Smooth muscle cell (in vitro differentiated cells): ENCODE results near the gene TSPAN10. TPM values are rescaled to one million over a fixed set of nuclear protein-coding genes. Genes with fewer than 3 reads are reported as not detected.

Experiments
- DNase-seq: peaks from one replicate; lab custom pipeline; 2025; ENCODE audit not compliant: unreplicated experiment; lab: John Stamatoyannopoulos, UW
- H2AFZ ChIP-seq: fragments of 200-600 bp; sonication (generic); 2 replicates; pipeline ENCODE4 v1.6.0; 2016; ENCODE audit warnings: antibody characterized with exemption, low read depth, mild to moderate bottlenecking
- H3F3A ChIP-seq: fragments of 200-600 bp; sonication (generic); 2 replicates; pipeline ENCODE4 v1.6.0; 2017; ENCODE audit warnings: antibody characterized with exemption, low read depth
- H3K27ac ChIP-seq: fragments of 200-600 bp; sonication (generic); 2 replicates; pipeline ENCODE4 v1.5.1; 2016; ENCODE audit warnings: low read depth, mild to moderate bottlenecking
- H3K27me3 ChIP-seq: fragments of 200-600 bp; sonication (generic); 2 replicates; pipeline ENCODE4 v1.6.1; 2016; ENCODE audit warnings: low read depth, mild to moderate bottlenecking
- H3K36me3 ChIP-seq: fragments of 200-600 bp; sonication (generic); 2 replicates; pipeline ENCODE4 v1.5.1; 2016; ENCODE audit warnings: low read depth
- H3K4me1 ChIP-seq: fragments of 200-600 bp; sonication (generic); 2 replicates; pipeline ENCODE4 v1.5.1; 2016; ENCODE audit warnings: low read depth
- H3K4me2 ChIP-seq: fragments of 200-600 bp; sonication (generic); 2 replicates; pipeline ENCODE4 v1.6.0; 2016; ENCODE audit warnings: mild to moderate bottlenecking
- H3K4me3 ChIP-seq: fragments of 200-600 bp; sonication (generic); 2 replicates; pipeline ENCODE4 v1.5.1; 2016; ENCODE audit warnings: mild to moderate bottlenecking
- H3K79me2 ChIP-seq: fragments of 200-600 bp; sonication (generic); 2 replicates; pipeline ENCODE4 v1.6.0; 2016; ENCODE audit warnings: low read depth, mild to moderate bottlenecking
- H3K9ac ChIP-seq: fragments of 200-600 bp; sonication (generic); 2 replicates; pipeline ENCODE4 v1.6.0; 2016; ENCODE audit warnings: low read depth
- H3K9me3 ChIP-seq: fragments of 200-600 bp; sonication (generic); replicated peaks from 2 replicates; pipeline ENCODE4 v1.5.1; 2016; ENCODE audit warnings: low read depth
- H4K20me1 ChIP-seq: fragments of 200-600 bp; sonication (generic); 2 replicates; pipeline ENCODE4 v1.6.0; 2016; ENCODE audit warnings: low read depth
- WGBS: methylation state at CpG from one replicate; pipeline ENCODE4 v1.1.7; 2016; ENCODE audit warnings: low lambda C conversion rate; 5-methylcytosine and 5-hydroxymethylcytosine counted together
- polyA plus RNA-seq: library from polyadenylated mRNA; unstranded; fragments of >200 nt; fragmentation: Nextera tagmentation; extraction: Ambion mirVana; gene quantifications from 2 replicates; pipeline ENCODE4 v1.2.1, GENCODE V29; 2016
- total RNA-seq: library from RNA; depleted of rRNA; stranded (reverse); fragments of >200 nt; gene quantifications from 2 replicates; pipeline ENCODE4 v1.2.3, GENCODE V29; 2014
- TF ChIP-seq, protein P1 (sequence below): fragments of 200-600 bp; sonication (generic); IDR thresholded peaks from 2 replicates; pipeline ENCODE4 v1.5.1; 2017; ENCODE audit warnings: borderline replicate concordance, mild to moderate bottlenecking, antibody characterized with exemption; ENCODE audit not compliant: insufficient read depth, poor library complexity, severe bottlenecking

TSPAN10 gene
- total and polyA plus RNA-seq, 2 experiments from 2014 or later: 0.67 to 1.2 TPM

DNA sequence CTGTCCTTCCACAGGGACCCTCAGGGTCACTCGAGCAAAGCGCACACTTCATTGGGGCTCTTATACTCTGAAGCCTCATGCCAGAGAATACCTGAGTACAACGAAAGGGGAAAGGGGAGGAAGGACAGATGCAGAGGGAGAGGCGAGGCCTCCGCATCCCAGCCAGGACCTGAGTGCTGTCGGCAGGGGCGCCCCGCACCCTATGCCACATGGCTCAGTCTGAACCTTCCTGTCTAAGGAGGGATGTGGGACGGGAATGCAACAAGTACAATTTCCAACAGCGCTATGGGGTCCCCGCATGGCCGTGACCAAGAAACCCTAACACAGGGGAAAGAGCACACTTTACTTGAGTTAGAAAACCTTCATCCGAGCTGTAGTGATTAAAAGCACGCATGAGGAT, 45.0 kb upstream of the TSPAN10 start:
- Histone ChIP-seq H3K4me2 (no peak overlapping the region), H3K4me1 (no peaks in the 10 kb centered on the region), H3K36me3 (peaks cover 5% of the 10 kb centered on the region), H4K20me1 (peaks cover 12% of the 10 kb centered on the region), H3F3A (no peaks in the 10 kb centered on the region), H3K4me3 (no peak overlapping the region), H3K9me3 (no peaks in the 10 kb centered on the region), H3K27ac (no peak overlapping the region), H3K79me2 (peaks cover 4% of the 10 kb centered on the region), H3K27me3 (no peaks in the 10 kb centered on the region), H2AFZ (no peak overlapping the region), H3K9ac (no peak overlapping the region)
- TF ChIP-seq, protein P1, sequence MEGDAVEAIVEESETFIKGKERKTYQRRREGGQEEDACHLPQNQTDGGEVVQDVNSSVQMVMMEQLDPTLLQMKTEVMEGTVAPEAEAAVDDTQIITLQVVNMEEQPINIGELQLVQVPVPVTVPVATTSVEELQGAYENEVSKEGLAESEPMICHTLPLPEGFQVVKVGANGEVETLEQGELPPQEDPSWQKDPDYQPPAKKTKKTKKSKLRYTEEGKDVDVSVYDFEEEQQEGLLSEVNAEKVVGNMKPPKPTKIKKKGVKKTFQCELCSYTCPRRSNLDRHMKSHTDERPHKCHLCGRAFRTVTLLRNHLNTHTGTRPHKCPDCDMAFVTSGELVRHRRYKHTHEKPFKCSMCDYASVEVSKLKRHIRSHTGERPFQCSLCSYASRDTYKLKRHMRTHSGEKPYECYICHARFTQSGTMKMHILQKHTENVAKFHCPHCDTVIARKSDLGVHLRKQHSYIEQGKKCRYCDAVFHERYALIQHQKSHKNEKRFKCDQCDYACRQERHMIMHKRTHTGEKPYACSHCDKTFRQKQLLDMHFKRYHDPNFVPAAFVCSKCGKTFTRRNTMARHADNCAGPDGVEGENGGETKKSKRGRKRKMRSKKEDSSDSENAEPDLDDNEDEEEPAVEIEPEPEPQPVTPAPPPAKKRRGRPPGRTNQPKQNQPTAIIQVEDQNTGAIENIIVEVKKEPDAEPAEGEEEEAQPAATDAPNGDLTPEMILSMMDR: no peak
- DNase-seq: no peak
- 85% methylated on average over 14 of the region's 14 CpGs for WGBS

DNA sequence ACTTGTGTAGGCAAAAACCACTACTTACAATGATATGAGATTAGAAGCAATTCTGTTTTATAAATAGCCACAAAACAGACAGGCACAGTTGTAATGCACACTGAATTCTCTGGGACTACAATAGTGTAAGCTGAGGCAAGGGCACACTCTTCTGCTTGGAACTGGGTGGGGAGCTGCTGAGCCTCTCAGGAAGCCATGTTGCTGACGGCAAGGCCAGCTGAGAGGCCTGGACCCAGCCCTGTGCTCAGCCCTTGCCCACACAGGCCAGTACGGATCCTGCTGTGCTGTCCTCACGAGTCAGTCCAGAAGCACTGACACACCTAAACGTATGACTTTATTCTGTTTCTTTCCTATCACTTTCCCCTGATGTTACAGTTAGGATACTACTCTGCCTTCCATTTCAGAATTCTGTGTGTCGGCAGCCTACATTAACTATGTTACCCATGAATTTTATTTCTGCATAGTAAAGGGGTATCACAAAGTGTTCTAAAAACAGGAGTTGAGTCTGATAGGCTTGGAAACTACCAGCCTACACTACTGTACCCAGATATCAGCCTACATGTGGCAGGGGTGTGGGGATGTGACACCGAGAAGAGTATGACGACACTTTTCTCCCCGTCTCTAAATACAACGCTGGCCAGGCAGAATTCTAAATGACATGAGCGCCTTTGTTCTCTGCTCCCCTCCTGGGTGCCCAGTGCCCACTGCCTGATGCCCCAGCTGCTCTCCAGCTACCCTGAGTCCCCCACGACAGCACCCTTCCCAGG, 43.7 kb upstream of the TSPAN10 start:
- no peaks in the 10 kb centered on the region for H3K9me3 ChIP-seq
- no peak overlapping the region for H3K4me3 ChIP-seq
- peaks cover 5% of the 10 kb centered on the region for H3K36me3 ChIP-seq
- no peak overlapping the region for H3K9ac ChIP-seq
- no peaks in the 10 kb centered on the region for H3F3A ChIP-seq
- WGBS: 97% methylated on average over 11 of the region's 11 CpGs
- no peak overlapping the region for H3K4me2 ChIP-seq
- H3K27me3 ChIP-seq: no peaks in the 10 kb centered on the region
- no peak overlapping the region for H2AFZ ChIP-seq
- DNase-seq: no peak
- TF ChIP-seq, protein P1: no peak
- peaks cover 12% of the 10 kb centered on the region for H4K20me1 ChIP-seq
- no peaks in the 10 kb centered on the region for H3K4me1 ChIP-seq
- no peak overlapping the region for H3K27ac ChIP-seq
- H3K79me2 ChIP-seq: peaks cover 4% of the 10 kb centered on the region

DNA sequence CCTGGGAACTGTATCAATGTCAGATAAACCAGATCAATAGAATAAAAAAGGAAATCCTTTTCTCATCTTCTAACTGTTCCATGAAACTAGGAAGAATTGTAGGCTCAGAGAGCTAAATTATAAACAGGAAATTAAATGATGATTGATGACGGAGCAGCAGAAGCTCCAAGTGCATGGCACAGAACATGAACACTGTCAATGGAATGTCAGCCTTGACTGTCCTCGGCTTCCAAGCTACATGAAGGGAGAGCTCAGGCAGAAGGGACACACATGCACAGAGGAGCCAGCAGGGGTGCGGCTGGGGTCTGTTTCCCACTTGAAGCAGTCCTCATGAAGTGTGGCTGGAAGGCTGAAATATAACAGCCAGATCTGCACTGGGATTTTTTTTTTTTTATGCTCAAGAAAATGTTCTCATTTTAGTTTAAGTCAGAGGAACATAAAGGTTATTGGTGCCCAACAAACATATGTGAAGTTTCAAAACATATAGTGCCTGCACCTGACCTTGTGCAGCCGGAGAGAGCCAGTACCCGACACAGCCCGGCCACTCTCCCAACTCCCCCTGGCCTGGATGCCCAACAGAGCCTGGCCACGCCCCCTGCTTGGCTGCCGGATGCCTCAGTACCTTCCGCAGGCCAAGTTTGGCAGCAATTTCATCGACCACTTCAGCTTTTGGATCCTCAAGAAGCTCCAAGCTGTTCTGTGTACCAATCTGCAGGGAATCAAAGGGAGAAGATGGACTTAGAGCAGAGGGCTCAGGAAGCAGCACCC, 37.1 kb upstream of the TSPAN10 start:
- H4K20me1 ChIP-seq: peaks cover 23% of the 10 kb centered on the region
- peaks cover 15% of the 10 kb centered on the region for H3K79me2 ChIP-seq
- H3K9me3 ChIP-seq: no peaks in the 10 kb centered on the region
- H3K4me1 ChIP-seq: no peaks in the 10 kb centered on the region
- DNase-seq: no peak
- H3K4me3 ChIP-seq: no peak overlapping the region
- H3K36me3 ChIP-seq: peaks cover 3% of the 10 kb centered on the region
- H2AFZ ChIP-seq: no peak overlapping the region
- H3K27ac ChIP-seq: no peak overlapping the region
- TF ChIP-seq, protein P1: no peak
- 92% methylated on average over 10 of the region's 10 CpGs for WGBS
- H3K4me2 ChIP-seq: no peak overlapping the region
- peaks cover 17% of the 10 kb centered on the region for H3F3A ChIP-seq
- H3K27me3 ChIP-seq: no peaks in the 10 kb centered on the region
- H3K9ac ChIP-seq: no peak overlapping the region
